Epithelial cell of esophagus (primary cell): ENCODE results near the gene TLX1.

Experiments used
- DNase-seq: peaks from one replicate; pipeline ENCODE4 v3.0.0; 2010; ENCODE audit warnings: low read depth
- H3K4me3 ChIP-seq: 2 replicates; pipeline ENCODE4 v1.5.1; 2011; ENCODE audit warnings: mild to moderate bottlenecking, low read length, control low read depth
- CTCF ChIP-seq: IDR thresholded peaks from 2 replicates; pipeline ENCODE4 v1.5.1; 2011; ENCODE audit warnings: low read depth, mild to moderate bottlenecking, low read length, control low read depth, inconsistent platforms; ENCODE audit not compliant: insufficient read depth; ENCODE audit errors: missing control alignments

TLX1 gene

GRCh38 chr10:101130984-101131961 lies at the start of gene TLX1:
Gene TLX1 (plus strand): TSS chr10:101131300. CDS start chr10:101131542, 242 bp downstream.
- peak within 1 kb of the TSS; percentile 36 for H3K4me3 ChIP-seq
- no peak for TF ChIP-seq CTCF

DNA sequence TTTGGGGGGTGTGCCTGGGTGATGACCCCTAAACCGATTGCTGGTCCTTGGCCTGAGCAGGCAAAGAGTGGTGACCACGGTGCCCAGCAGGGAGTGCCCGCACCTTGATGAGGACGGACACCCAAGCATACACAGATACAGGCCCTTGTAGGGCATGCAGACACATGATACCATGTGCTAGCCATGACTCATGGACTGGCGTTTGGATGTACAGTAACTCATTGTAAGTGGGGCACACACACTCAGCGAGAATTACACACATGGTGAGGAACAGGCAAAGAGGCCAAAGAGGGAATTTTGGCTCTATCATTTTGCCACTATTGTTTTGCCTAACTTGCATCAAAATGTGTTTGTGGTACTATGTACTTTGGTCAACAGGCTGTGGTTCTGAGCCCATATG lies 45.3 kb upstream of the TLX1 start:
- DNase-seq: peak; percentile 90
- no peak overlapping the region for H3K4me3 ChIP-seq
- no peak for TF ChIP-seq CTCF

More at GRCh38 chr10:101130984-101131961, at the start of gene TLX1:
- DNase-seq: no peak

- DNase-seq: no peak
- TF ChIP-seq CTCF: no peak
Observed at GRCh38 chr10:101087376-101087775, 43.7 kb upstream of the TLX1 start.

DNA sequence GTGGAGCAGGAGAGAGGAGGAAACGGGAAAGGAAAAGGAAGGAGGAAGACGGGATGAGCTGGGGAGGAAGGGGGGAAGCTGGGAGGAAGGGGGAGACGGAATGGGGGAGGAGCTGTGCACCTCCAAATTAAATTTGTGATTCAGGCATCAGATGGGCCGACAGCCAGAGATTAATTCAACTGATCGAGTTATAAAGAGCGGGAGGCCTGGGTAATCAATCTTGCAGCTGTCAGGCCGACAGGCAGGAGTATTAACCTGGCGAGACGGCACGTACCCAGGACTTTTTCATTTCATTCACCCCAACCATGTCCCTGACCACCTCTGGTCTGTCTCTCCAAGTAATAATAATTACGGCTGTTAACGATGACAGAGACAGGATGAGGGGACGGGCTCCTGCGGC lies 43.1 kb upstream of the TLX1 start:
- DNase-seq: no peak
- H3K4me3 ChIP-seq: no peak overlapping the region
- TF ChIP-seq CTCF: no peak

More at GRCh38 chr10:101087376-101087775, 43.7 kb upstream of the TLX1 start:
- no peak overlapping the region for H3K4me3 ChIP-seq

GRCh38 chr10:101089520-101090299 lies 41.4 kb upstream of the TLX1 start:
- H3K4me3 ChIP-seq: no peak overlapping the region
- peak; percentile 16 for DNase-seq
- no peak for TF ChIP-seq CTCF

- DNase-seq: no peak
- no peak overlapping the region for H3K4me3 ChIP-seq
- TF ChIP-seq CTCF: no peak
Observed at GRCh38 chr10:101090597-101090996, 40.5 kb upstream of the TLX1 start.
